Suprapubic skin (tissue), 4 donors: Measurements from ENCODE around the gene CD2AP.
"Not testable (repeated sequence)": the region's sequence is repeated elsewhere in the genome, so short reads cannot be mapped to it uniquely, and the experiment has no call there.

Source experiments
- EP300 ChIP-seq: sonication (generic); formaldehyde crosslinking; IDR thresholded peaks from one replicate; pipeline ENCODE4 v1.6.1; 2017; ENCODE audit warnings: antibody characterized with exemption
- POLR2AphosphoS5 ChIP-seq, 3 donors: sonication (generic); formaldehyde crosslinking; IDR thresholded peaks; one replicate each; pipeline ENCODE4 v1.6.1; 2017; ENCODE audit warnings: antibody characterized with exemption in 3 of 3
- TF ChIP-seq, protein P1 (sequence below), 2 donors: fragments of 200-600 bp in 1 of 2; fragments of 450-650 bp in 1 of 2; sonication (generic) in 1 of 2; IDR thresholded peaks; one replicate each; pipeline ENCODE4 v1.5.1; 2016 to 2019; ENCODE audit warnings: antibody characterized with exemption in 2 of 2, mild to moderate bottlenecking in 1 of 2, moderate library complexity in 1 of 2

DNA sequence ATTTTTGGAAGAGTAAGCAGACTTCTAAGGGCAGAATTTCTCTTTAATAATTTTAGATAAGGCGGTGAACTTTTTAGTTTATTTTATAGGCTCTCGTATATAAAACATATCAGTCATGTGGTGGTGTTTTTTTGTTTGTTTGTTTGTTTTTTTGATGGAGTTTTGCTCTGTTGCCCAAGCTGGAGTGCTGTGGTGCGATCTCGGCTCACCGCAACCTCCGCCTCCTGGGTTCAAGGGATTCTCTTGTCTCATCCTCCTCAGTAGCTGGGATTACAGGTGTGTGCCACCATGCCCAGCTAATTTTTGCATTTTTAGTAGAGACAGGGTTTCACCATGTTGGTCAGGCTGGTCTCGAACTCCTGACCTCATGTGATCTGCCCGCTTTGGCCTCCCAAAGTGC is 3.6 kb downstream of the CD2AP start:
- TF ChIP-seq, protein P1, sequence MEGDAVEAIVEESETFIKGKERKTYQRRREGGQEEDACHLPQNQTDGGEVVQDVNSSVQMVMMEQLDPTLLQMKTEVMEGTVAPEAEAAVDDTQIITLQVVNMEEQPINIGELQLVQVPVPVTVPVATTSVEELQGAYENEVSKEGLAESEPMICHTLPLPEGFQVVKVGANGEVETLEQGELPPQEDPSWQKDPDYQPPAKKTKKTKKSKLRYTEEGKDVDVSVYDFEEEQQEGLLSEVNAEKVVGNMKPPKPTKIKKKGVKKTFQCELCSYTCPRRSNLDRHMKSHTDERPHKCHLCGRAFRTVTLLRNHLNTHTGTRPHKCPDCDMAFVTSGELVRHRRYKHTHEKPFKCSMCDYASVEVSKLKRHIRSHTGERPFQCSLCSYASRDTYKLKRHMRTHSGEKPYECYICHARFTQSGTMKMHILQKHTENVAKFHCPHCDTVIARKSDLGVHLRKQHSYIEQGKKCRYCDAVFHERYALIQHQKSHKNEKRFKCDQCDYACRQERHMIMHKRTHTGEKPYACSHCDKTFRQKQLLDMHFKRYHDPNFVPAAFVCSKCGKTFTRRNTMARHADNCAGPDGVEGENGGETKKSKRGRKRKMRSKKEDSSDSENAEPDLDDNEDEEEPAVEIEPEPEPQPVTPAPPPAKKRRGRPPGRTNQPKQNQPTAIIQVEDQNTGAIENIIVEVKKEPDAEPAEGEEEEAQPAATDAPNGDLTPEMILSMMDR (IDR thresholded peaks at IDR 0.05), result not testable (repeated sequence)
- not testable (repeated sequence) for TF ChIP-seq POLR2AphosphoS5 (IDR thresholded peaks at IDR 0.05); EP300
